NCI-H146 treated with DMSO at 0.1 percent for 48 hours (cell line): ENCODE measurements around the gene HPCAL4.

Experiments
- DNase-seq: peaks from one replicate; lab custom pipeline; 2025; ENCODE audit not compliant: unreplicated experiment; lab: John Stamatoyannopoulos, UW

HPCAL4 gene

GRCh38 chr1:39631361-39632322 is 59.6 kb downstream of the HPCAL4 start:
- no peak for DNase-seq

GRCh38 chr1:39628807-39629350 is 62.4 kb downstream of the HPCAL4 start:
- DNase-seq = no peak
